ENCODE data around the gene IMMP2L. TPM values are rescaled to one million over a fixed set of nuclear protein-coding genes. Genes with fewer than 3 reads are reported as not detected.

IMMP2L gene
- total and polyA plus RNA-seq, 2 donors (not counting 3 experiments of a cell fraction or from before 2014, with no cell fraction given): 9.9 to 11.8 TPM

DNA sequence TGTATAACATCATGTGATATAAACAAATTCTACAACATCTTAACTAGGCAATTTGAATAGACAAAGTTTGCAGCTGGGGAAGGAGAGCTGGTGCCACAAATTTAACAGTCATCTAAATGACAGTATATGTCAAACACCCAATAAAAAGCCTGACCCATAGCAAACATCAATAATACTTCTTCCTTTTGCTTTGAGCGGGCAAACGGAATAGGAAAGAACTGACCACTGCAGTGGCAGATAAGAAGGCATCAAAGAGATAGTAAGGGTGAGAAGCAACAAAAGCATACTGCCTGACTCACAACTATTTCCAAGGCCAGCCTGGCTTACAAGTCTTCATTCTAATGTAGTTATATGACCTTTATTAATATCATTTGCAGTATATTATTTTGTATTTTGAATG is 371.5 kb downstream of the IMMP2L start:
- no peaks in the 10 kb centered on the region for H3K9me1 ChIP-seq (replicated peaks; ENCODE audit: control insufficient read depth, extremely low read depth, insufficient read depth, low read length)
- no peak overlapping the region for H3K27ac ChIP-seq (ENCODE audit: insufficient read depth, low read depth, low read length)
- no peaks in the 10 kb centered on the region for H3K36me3 ChIP-seq (ENCODE audit: control insufficient read depth in 2 of 2, extremely low read depth in 1 of 2, insufficient read depth in 2 of 2, low read length in 2 of 2)
- no peaks in the 10 kb centered on the region for H3K4me1 ChIP-seq (ENCODE audit: control insufficient read depth, extremely low read depth, insufficient read depth, low read length)
- H3K9ac ChIP-seq (replicated peaks; ENCODE audit: extremely low read depth, insufficient read depth, low read length): no peak overlapping the region
- dilution Hi-C loops (cut with MboI; ENCODE audit: extremely low pct_ligation_motif_present, low sequenced_read_pairs): no loop called here
- no peak for DNase-seq (ENCODE audit: low read depth, low spot score)
- no peaks in the 10 kb centered on the region for H3K27me3 ChIP-seq (ENCODE audit: control insufficient read depth in 2 of 2, insufficient read depth in 2 of 2, low read length in 2 of 2)
- intact Hi-C loops (cut with micrococcal nuclease): no loop called here
- TF ChIP-seq GATA2 (IDR thresholded peaks at IDR 0.05; ENCODE audit: insufficient read depth, insufficient read length, low read depth, low read length) (no peak), JUN (IDR thresholded peaks at IDR 0.05; ENCODE audit: borderline replicate concordance, insufficient read depth, insufficient read length, low read depth) (no peak), EZH2 (IDR thresholded peaks at IDR 0.05; ENCODE audit: borderline replicate concordance, low read depth, low read length, severe bottlenecking) (no peak), FOS (IDR thresholded peaks at IDR 0.05; ENCODE audit: borderline replicate concordance, insufficient read depth, low read length) (no peak), POLR2AphosphoS5 (IDR thresholded peaks at IDR 0.05; ENCODE audit: insufficient read depth, low read depth, low read length) (no peak), MYC (IDR thresholded peaks at IDR 0.05; ENCODE audit: low read depth, low read length) (no peak), POLR2A (IDR thresholded peaks at IDR 0.05; ENCODE audit: low read depth, low read length) (no peak)
- TF ChIP-seq, protein P1, sequence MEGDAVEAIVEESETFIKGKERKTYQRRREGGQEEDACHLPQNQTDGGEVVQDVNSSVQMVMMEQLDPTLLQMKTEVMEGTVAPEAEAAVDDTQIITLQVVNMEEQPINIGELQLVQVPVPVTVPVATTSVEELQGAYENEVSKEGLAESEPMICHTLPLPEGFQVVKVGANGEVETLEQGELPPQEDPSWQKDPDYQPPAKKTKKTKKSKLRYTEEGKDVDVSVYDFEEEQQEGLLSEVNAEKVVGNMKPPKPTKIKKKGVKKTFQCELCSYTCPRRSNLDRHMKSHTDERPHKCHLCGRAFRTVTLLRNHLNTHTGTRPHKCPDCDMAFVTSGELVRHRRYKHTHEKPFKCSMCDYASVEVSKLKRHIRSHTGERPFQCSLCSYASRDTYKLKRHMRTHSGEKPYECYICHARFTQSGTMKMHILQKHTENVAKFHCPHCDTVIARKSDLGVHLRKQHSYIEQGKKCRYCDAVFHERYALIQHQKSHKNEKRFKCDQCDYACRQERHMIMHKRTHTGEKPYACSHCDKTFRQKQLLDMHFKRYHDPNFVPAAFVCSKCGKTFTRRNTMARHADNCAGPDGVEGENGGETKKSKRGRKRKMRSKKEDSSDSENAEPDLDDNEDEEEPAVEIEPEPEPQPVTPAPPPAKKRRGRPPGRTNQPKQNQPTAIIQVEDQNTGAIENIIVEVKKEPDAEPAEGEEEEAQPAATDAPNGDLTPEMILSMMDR (IDR thresholded peaks at IDR 0.05; ENCODE audit: extremely low read depth in 1 of 2, insufficient read depth in 1 of 2, low read depth in 1 of 2, low read length in 2 of 2): no peak
- TF ChIP-seq, protein P2, sequence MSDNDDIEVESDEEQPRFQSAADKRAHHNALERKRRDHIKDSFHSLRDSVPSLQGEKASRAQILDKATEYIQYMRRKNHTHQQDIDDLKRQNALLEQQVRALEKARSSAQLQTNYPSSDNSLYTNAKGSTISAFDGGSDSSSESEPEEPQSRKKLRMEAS (IDR thresholded peaks at IDR 0.05; ENCODE audit: insufficient read depth, insufficient read length): no peak
- no peaks in the 10 kb centered on the region for H4K20me1 ChIP-seq (replicated peaks; ENCODE audit: control insufficient read depth, extremely low read depth, insufficient read depth, low read length)
- no peak overlapping the region for H2AFZ ChIP-seq (ENCODE audit: low read depth, low read length)
- no peaks in the 10 kb centered on the region for H3K9me3 ChIP-seq (replicated peaks; ENCODE audit: control insufficient read depth, insufficient read depth, low read length)
- H3K79me2 ChIP-seq (ENCODE audit: control insufficient read depth, insufficient read depth, low read length): no peaks in the 10 kb centered on the region
- H3K4me2 ChIP-seq (ENCODE audit: insufficient read depth, low read length): no peak overlapping the region
- no peak for FAIRE-seq
- H3K4me3 ChIP-seq (replicated peaks in 1 of 3; ENCODE audit: insufficient read depth in 1 of 3, low read depth in 1 of 3, low read length in 3 of 3): no peak overlapping the region
- ChIA-PET CTCF (no interaction called here), POLR2A (no interaction called here)
- no TSS peak for BruUV-seq (replicated peaks)
